IMR-90 (cell line): ENCODE results near the gene PIK3R5. TPM values are rescaled to one million over a fixed set of nuclear protein-coding genes. Genes with fewer than 3 reads are reported as not detected.

ENCODE experiments used
- ATAC-seq: fragments of 200-7000 bp; cut with Tn5 transposase; 2 replicates; pipeline ENCODE4 v1.9.1; 2020; ENCODE audit warnings: low read depth, mild to moderate bottlenecking, moderate library complexity
- BruUV-seq: library from RNA; stranded (reverse); fragments of 400-500 nt; replicated peaks from 2 replicates; lab custom pipeline; 2021; lab: Mats Ljungman, UMichigan
- CTCF ChIA-PET: fragments of 300-600 bp; formaldehyde crosslinking; extraction: SDS; loops from one replicate; lab custom pipeline; 2021; ENCODE audit warnings: antibody characterized with exemption; lab: Yijun Ruan, JAX
- POLR2A ChIA-PET: fragments of 300-600 bp; sonication (Branson Sonifier 250); formaldehyde crosslinking; loops from one replicate; lab custom pipeline; 2022; ENCODE audit warnings: antibody characterized with exemption; ENCODE audit not compliant: unreplicated experiment; lab: Charles Lee
- DNase-seq: peaks from one replicate; pipeline ENCODE4 v3.0.0; 2013
- H2AFZ ChIP-seq: replicated peaks from 2 replicates; pipeline ENCODE3; 2013; ENCODE audit warnings: low read length, mild to moderate bottlenecking; ENCODE audit not compliant: poor library complexity
- H2AK5ac ChIP-seq: 2 replicates; pipeline ENCODE4 v1.6.1; 2013; ENCODE audit warnings: low read depth, low read length, inconsistent platforms
- H2AK9ac ChIP-seq: replicated peaks from 2 replicates; pipeline ENCODE3; 2013; ENCODE audit warnings: mild to moderate bottlenecking, low read depth, low read length, moderate library complexity; ENCODE audit not compliant: poor library complexity
- H2BK120ac ChIP-seq: 2 replicates; pipeline ENCODE4 v1.6.1; 2013; ENCODE audit warnings: low read depth, low read length, inconsistent platforms
- H2BK15ac ChIP-seq: 3 replicates; pipeline ENCODE4 v1.6.1; 2013; ENCODE audit warnings: low read depth, low read length, inconsistent platforms
- H2BK20ac ChIP-seq: 2 replicates; pipeline ENCODE4 v1.6.1; 2013; ENCODE audit warnings: low read depth, mild to moderate bottlenecking, inconsistent platforms, low read length, moderate library complexity
- H2BK5ac ChIP-seq: 2 replicates; pipeline ENCODE4 v1.6.1; 2013; ENCODE audit warnings: mild to moderate bottlenecking, low read depth, low read length, inconsistent platforms; ENCODE audit not compliant: poor library complexity, severe bottlenecking
- H3K14ac ChIP-seq: replicated peaks from 2 replicates; pipeline ENCODE4 v1.6.1; 2013; ENCODE audit warnings: low read depth, low read length, inconsistent platforms
- H3K18ac ChIP-seq: 2 replicates; pipeline ENCODE4 v1.6.1; 2013; ENCODE audit warnings: low read depth, low read length, control low read depth
- H3K23ac ChIP-seq: 2 replicates; pipeline ENCODE4 v1.6.1; 2013; ENCODE audit warnings: low read depth, low read length, inconsistent platforms
- H3K27ac ChIP-seq: 2 replicates; pipeline ENCODE4 v1.5.1; 2013; ENCODE audit warnings: mild to moderate bottlenecking, control low read depth, low read length; ENCODE audit not compliant: insufficient read depth
- H3K27me3 ChIP-seq: 2 replicates; pipeline ENCODE4 v1.6.1; 2013; ENCODE audit warnings: low read length; ENCODE audit not compliant: control insufficient read depth, insufficient read depth
- H3K36me3 ChIP-seq: 2 replicates; pipeline ENCODE4 v1.6.1; 2013; ENCODE audit warnings: low read length, mixed read lengths; ENCODE audit not compliant: control insufficient read depth, insufficient read depth
- H3K4ac ChIP-seq: 2 replicates; pipeline ENCODE4 v1.6.1; 2013; ENCODE audit warnings: low read depth, low read length, inconsistent platforms
- H3K4me1 ChIP-seq: 2 replicates; pipeline ENCODE4 v1.6.1; 2013; ENCODE audit warnings: low read length, mixed read lengths; ENCODE audit not compliant: control insufficient read depth, insufficient read depth
- H3K4me2 ChIP-seq: 2 replicates; pipeline ENCODE4 v1.6.1; 2013; ENCODE audit warnings: low read depth, mild to moderate bottlenecking, control low read depth, low read length, moderate library complexity
- H3K4me3 ChIP-seq: 2 replicates; pipeline ENCODE4 v1.5.1; 2013; ENCODE audit warnings: low read depth, mild to moderate bottlenecking, control low read depth, low read length, moderate library complexity; ENCODE audit not compliant: insufficient read depth
- H3K56ac ChIP-seq: 2 replicates; pipeline ENCODE4 v1.6.1; 2013; ENCODE audit warnings: low read length, inconsistent platforms; ENCODE audit not compliant: insufficient read depth; ENCODE audit errors: extremely low read depth
- H3K79me1 ChIP-seq, 2 experiments: 2 replicates each; pipeline ENCODE4 v1.6.1; 2013; ENCODE audit warnings: low read length in 2 of 2, inconsistent platforms in 1 of 2, low read depth in 1 of 2
- H3K9ac ChIP-seq: 2 replicates; pipeline ENCODE4 v1.6.1; 2013; ENCODE audit warnings: low read depth, low read length, control low read depth
- H3K9me1 ChIP-seq: 2 replicates; pipeline ENCODE4 v1.6.1; 2013; ENCODE audit warnings: low read length, inconsistent platforms; ENCODE audit not compliant: insufficient read depth
- H3K9me3 ChIP-seq: 2 replicates; pipeline ENCODE4 v1.6.1; 2013; ENCODE audit warnings: low read length; ENCODE audit not compliant: control insufficient read depth, insufficient read depth
- H4K20me1 ChIP-seq: 2 replicates; pipeline ENCODE4 v1.6.1; 2013; ENCODE audit warnings: low read length, inconsistent platforms; ENCODE audit not compliant: insufficient read depth
- H4K5ac ChIP-seq: 2 replicates; pipeline ENCODE4 v1.6.1; 2013; ENCODE audit warnings: mild to moderate bottlenecking, low read depth, low read length, control low read depth
- H4K8ac ChIP-seq, 2 experiments: 2 replicates each; pipeline ENCODE4 v1.6.1; 2013; ENCODE audit warnings: low read depth in 2 of 2, low read length in 2 of 2, control low read depth in 1 of 2, inconsistent platforms in 1 of 2
- H4K91ac ChIP-seq: 2 replicates; pipeline ENCODE4 v1.6.1; 2013; ENCODE audit warnings: low read depth, low read length, inconsistent platforms; ENCODE audit not compliant: insufficient read depth
- CHD1 ChIP-seq: IDR thresholded peaks from 2 replicates; pipeline ENCODE4 v1.6.1; 2012; ENCODE audit warnings: low read depth, low read length, improper control_type of control experiment
- CTCF ChIP-seq: conservative IDR thresholded peaks from 2 replicates; pipeline ENCODE4 v1.5.1; 2012; ENCODE audit warnings: mild to moderate bottlenecking, low read depth, low read length, improper control_type of control experiment
- RFX5 ChIP-seq: IDR thresholded peaks from 2 replicates; pipeline ENCODE4 v1.8.0; 2012; ENCODE audit warnings: low read depth, mild to moderate bottlenecking, low read length, moderate library complexity
- SMC3 ChIP-seq: fragments of 150-350 bp; IDR thresholded peaks from 2 replicates; pipeline ENCODE4 v1.6.1; 2016; ENCODE audit warnings: low read depth, mild to moderate bottlenecking, antibody characterized with exemption, low read length, moderate library complexity
- USF2 ChIP-seq: fragments of 150-350 bp; IDR thresholded peaks from 2 replicates; pipeline ENCODE4 v1.6.1; 2017; ENCODE audit warnings: mild to moderate bottlenecking, antibody characterized with exemption, low read length, low read depth
- WGBS, 2 experiments: methylation state at CpG; one replicate each; pipeline versions ENCODE4 v1.1.5 to v1.1.7; 2013; ENCODE audit warnings: missing lambda C conversion rate in 2 of 2; ENCODE audit not compliant: insufficient read length in 1 of 2; ENCODE audit errors: extremely low coverage in 2 of 2; 5-methylcytosine and 5-hydroxymethylcytosine counted together
- dilution Hi-C: fragments of 300-500 bp; cut with HindIII; formaldehyde crosslinking; loops from one replicate; pipeline ENCODE4 v1.14.3; 2018; ENCODE audit warnings: low sequenced_read_pairs; ENCODE audit not compliant: unreplicated experiment
- in situ Hi-C: fragments of 300-500 bp; cut with MboI; formaldehyde crosslinking; loops from 3 replicates; pipeline ENCODE4 v1.14.3; 2019; ENCODE audit warnings: low sequenced_read_pairs, inconsistent platforms, mixed read lengths
- intact Hi-C: fragments of 100-400 bp; cut with micrococcal nuclease; formaldehyde crosslinking; loops from 2 replicates; pipeline ENCODE4 v1.10.0; 2022
- polyA plus RNA-seq, 3 experiments: library from polyadenylated mRNA; depleted of rRNA; stranded (reverse); fragments of >200 nt; gene quantifications; 2 replicates each; pipeline ENCODE4 v1.2.3, GENCODE V29; 2012; ENCODE audit warnings: low replicate concordance in 1 of 3
- total RNA-seq: library from RNA; depleted of rRNA; stranded (reverse); fragments of >200 nt; gene quantifications from 2 replicates; pipeline ENCODE4 v1.2.3, GENCODE V29; 2012

Gene PIK3R5
- total and polyA plus RNA-seq, 2 of the 4 experiments (the other 2 are of a cell fraction), result not detected

GRCh38 chr17:8934346-8934745, 31.2 kb downstream of the PIK3R5 start:
- TF ChIP-seq CTCF (no peak), SMC3 (no peak), USF2 (no peak), CHD1 (no peak), RFX5 (no peak)
- no peak overlapping the region for H3K18ac ChIP-seq
- no peak overlapping the region for H2BK15ac ChIP-seq
- no peak overlapping the region for H4K5ac ChIP-seq
- H2BK120ac ChIP-seq, result no peak overlapping the region
- no peak overlapping the region for H4K8ac ChIP-seq
- intact Hi-C loops, result no loop called here
- no peak overlapping the region for H3K27ac ChIP-seq
- no TSS peak for BruUV-seq
- no peak overlapping the region for H3K9ac ChIP-seq
- no peak overlapping the region for H3K4me2 ChIP-seq
- DNase-seq (no peak), ATAC-seq (no peak)
- no peak overlapping the region for H3K23ac ChIP-seq
- H2AK5ac ChIP-seq, result no peak overlapping the region
- no peak overlapping the region for H3K4ac ChIP-seq
- WGBS, 2 experiments, result no CpG with 5 or more reads among the region's 6 CpGs
- in situ Hi-C loops, result no loop called here
- no peak overlapping the region for H3K56ac ChIP-seq
- no peaks in the 10 kb centered on the region for H3K79me1 ChIP-seq
- no peaks in the 10 kb centered on the region for H3K4me1 ChIP-seq
- H2BK20ac ChIP-seq, result no peak overlapping the region
- H2AK9ac ChIP-seq, result no peak overlapping the region
- POLR2A ChIA-PET, result no interaction called here
- no peak overlapping the region for H3K14ac ChIP-seq
- no peaks in the 10 kb centered on the region; the same call in 1 of the 2 replicates for H3K9me3 ChIP-seq
- H3K9me1 ChIP-seq, result no peaks in the 10 kb centered on the region
- H4K91ac ChIP-seq, result no peak overlapping the region
- no peaks in the 10 kb centered on the region for H3K27me3 ChIP-seq
- dilution Hi-C loops, result no loop called here
- no peak overlapping the region for H2AFZ ChIP-seq
- no peaks in the 10 kb centered on the region for H4K20me1 ChIP-seq
- CTCF ChIA-PET, result no interaction called here
- H2BK5ac ChIP-seq, result no peak overlapping the region
- no peaks in the 10 kb centered on the region for H3K36me3 ChIP-seq
- no peak overlapping the region for H3K4me3 ChIP-seq
